Suprapubic skin (tissue), 4 donors: ENCODE data around the gene FEN1. TPM values are rescaled to one million over a fixed set of nuclear protein-coding genes. Genes with fewer than 3 reads are reported as not detected.
A peak's percentile ranks its signal among the peaks of the same experiment; 100 is the strongest.

Source experiments
- DNase-seq, 2 donors: peaks; one replicate each; pipeline ENCODE4 v3.0.0-alpha.2; 2019; ENCODE audit warnings: low spot score in 2 of 2
- H3K27ac ChIP-seq: fragments of 200-600 bp; sonication (generic); one replicate; pipeline ENCODE4 v1.5.1; 2019
- H3K27me3 ChIP-seq: fragments of 200-600 bp; sonication (generic); one replicate; pipeline ENCODE4 v1.5.1; 2019
- H3K36me3 ChIP-seq: fragments of 200-600 bp; sonication (generic); one replicate; pipeline ENCODE4 v1.5.1; 2019
- H3K4me1 ChIP-seq: fragments of 200-600 bp; sonication (generic); one replicate; pipeline ENCODE4 v1.5.1; 2019
- H3K4me3 ChIP-seq: fragments of 200-600 bp; sonication (generic); one replicate; pipeline ENCODE4 v1.5.1; 2019; ENCODE audit warnings: mild to moderate bottlenecking
- H3K9me3 ChIP-seq: fragments of 200-600 bp; sonication (generic); one replicate; pipeline ENCODE4 v1.5.1; 2019
- EP300 ChIP-seq: sonication (generic); formaldehyde crosslinking; IDR thresholded peaks from one replicate; pipeline ENCODE4 v1.6.1; 2017; ENCODE audit warnings: antibody characterized with exemption
- POLR2A ChIP-seq, 2 donors: fragments of 450-650 bp; IDR thresholded peaks; one replicate each; pipeline ENCODE4 v1.6.1; 2017; ENCODE audit warnings: antibody characterized with exemption in 2 of 2, mild to moderate bottlenecking in 2 of 2, moderate library complexity in 2 of 2
- POLR2AphosphoS5 ChIP-seq, 3 donors: sonication (generic); formaldehyde crosslinking; IDR thresholded peaks; one replicate each; pipeline ENCODE4 v1.6.1; 2017; ENCODE audit warnings: antibody characterized with exemption in 3 of 3
- WGBS: methylation state at CpG from one replicate; pipeline ENCODE4 v1.1.5; 2018; 5-methylcytosine and 5-hydroxymethylcytosine counted together
- total RNA-seq, 4 donors: library from RNA; depleted of rRNA; stranded (reverse); fragments of >200 nt; gene quantifications; one replicate each; pipeline ENCODE4 v1.1.0, GENCODE V29; 2016
- TF ChIP-seq, protein P1 (sequence below), 2 donors: fragments of 200-600 bp in 1 of 2; fragments of 450-650 bp in 1 of 2; sonication (generic) in 1 of 2; IDR thresholded peaks; one replicate each; pipeline ENCODE4 v1.5.1; 2016 to 2019; ENCODE audit warnings: antibody characterized with exemption in 2 of 2, mild to moderate bottlenecking in 1 of 2, moderate library complexity in 1 of 2

The FEN1 gene
- total RNA-seq, 4 donors from 2014 or later = 6.9 to 14.0 (median 9.2) TPM

DNA sequence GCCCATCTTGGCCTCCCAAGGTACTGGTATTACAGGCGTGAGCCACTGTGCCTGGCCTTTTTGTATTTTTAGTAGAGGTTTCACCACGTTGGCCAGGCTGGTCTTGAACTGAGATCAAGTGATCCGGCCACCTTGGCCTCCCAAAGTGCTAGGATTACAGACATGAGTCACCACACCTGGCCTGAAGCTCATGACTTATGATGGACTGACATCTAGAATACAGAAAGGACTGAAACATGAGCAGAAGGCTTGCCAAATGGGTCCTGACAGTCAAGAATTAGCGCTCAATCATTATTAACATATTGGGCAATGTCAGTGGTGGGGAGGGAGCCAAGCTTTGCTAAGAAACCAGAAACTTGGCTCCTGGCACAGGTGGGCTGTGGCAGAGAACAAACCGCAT, 19.1 kb downstream of the FEN1 start:
- H3K27ac ChIP-seq = no peak overlapping the region
- no peaks in the 10 kb centered on the region for H3K9me3 ChIP-seq
- no peak for DNase-seq
- peaks cover 7% of the 10 kb centered on the region for H3K36me3 ChIP-seq
- H3K4me1 ChIP-seq = peaks cover 24% of the 10 kb centered on the region
- peaks cover 14% of the 10 kb centered on the region for H3K27me3 ChIP-seq
- no peak overlapping the region for H3K4me3 ChIP-seq
- WGBS = 75% methylated on average over 5 of the region's 5 CpGs
- TF ChIP-seq POLR2A (IDR thresholded peaks at IDR 0.05) = no peak
- no peak for TF ChIP-seq EP300
- TF ChIP-seq POLR2AphosphoS5 (IDR thresholded peaks at IDR 0.05) = no peak
- TF ChIP-seq, protein P1, sequence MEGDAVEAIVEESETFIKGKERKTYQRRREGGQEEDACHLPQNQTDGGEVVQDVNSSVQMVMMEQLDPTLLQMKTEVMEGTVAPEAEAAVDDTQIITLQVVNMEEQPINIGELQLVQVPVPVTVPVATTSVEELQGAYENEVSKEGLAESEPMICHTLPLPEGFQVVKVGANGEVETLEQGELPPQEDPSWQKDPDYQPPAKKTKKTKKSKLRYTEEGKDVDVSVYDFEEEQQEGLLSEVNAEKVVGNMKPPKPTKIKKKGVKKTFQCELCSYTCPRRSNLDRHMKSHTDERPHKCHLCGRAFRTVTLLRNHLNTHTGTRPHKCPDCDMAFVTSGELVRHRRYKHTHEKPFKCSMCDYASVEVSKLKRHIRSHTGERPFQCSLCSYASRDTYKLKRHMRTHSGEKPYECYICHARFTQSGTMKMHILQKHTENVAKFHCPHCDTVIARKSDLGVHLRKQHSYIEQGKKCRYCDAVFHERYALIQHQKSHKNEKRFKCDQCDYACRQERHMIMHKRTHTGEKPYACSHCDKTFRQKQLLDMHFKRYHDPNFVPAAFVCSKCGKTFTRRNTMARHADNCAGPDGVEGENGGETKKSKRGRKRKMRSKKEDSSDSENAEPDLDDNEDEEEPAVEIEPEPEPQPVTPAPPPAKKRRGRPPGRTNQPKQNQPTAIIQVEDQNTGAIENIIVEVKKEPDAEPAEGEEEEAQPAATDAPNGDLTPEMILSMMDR (IDR thresholded peaks at IDR 0.05) = no peak

DNA sequence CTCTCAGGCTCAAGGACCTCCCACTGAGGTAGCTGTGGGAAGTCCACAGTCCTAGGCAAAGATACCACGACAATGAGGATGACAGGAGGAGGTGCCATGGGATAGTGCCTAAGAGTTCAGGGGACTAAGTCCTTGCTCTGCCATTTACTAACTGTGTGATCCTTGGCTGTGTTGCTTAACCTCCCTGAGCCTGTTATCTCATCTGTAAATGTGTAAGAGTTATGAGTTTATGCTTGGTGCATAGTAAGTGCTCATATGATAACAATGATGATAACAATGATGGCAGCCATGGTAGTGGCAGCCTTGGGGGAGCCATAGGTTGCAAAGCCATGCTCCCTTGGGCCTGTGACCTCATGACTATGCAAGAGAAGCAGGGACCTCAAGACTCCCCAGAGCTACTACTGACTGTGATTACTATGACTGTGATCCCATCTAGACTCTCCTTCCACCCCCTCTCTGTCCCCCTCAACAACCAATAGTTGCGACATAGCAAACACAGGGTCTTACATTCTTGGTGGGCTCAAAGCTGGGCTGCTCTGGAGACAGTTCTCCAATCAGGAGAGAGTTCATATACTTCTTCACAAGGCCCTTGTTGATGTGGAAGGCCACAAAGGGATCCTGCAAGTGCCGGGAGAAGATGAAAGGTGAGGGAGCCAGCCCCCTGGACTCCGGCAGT, 20.2 kb downstream of the FEN1 start:
- WGBS = 89% methylated on average over 4 of the region's 4 CpGs
- Histone ChIP-seq H3K36me3 (peaks cover 7% of the 10 kb centered on the region), H3K27ac (no peak overlapping the region), H3K4me3 (no peak overlapping the region), H3K4me1 (peaks cover 32% of the 10 kb centered on the region), H3K27me3 (peaks cover 21% of the 10 kb centered on the region), H3K9me3 (no peaks in the 10 kb centered on the region)
- no peak for TF ChIP-seq EP300
- TF ChIP-seq, protein P1 (IDR thresholded peaks at IDR 0.05) = no peak
- TF ChIP-seq POLR2AphosphoS5 (IDR thresholded peaks at IDR 0.05) = no peak
- TF ChIP-seq POLR2A (IDR thresholded peaks at IDR 0.05) = no peak
- DNase-seq = no peak

DNA sequence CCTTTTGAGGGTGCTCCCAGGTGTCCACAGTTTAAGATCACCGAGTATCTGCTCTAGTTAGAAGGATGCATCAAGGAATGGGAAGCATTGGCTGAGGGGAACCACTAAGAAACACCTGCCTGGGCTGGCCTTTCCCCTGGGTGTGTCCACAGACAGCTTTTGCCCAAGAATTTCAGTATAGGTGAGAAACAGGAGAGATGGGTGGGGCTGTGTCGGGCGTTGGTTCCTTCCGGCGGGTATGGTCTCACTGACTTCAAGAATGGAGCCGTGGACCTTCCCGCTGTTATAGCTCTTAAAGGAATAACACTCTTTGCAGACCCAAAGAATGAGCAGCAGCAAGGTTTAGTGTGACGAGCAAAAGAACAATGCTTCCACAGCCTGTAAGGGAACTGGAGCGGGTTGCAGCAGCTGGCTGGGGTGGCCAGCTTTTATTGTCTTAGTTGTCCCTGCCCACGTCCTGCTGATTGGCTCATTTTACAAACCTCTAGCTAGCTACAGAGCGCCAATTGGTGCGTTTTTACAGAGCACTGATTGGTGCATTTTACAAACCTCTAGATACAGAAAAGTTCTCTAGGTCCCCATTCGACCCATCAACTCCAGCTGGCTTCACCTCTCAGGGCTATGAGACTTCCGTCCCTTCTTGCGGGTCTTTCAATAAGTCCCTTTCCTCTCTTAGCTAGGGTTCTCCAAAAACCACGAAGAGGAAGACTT, 21.7 kb downstream of the FEN1 start:
- WGBS = 61% methylated on average over 15 of the region's 16 CpGs
- no peak for DNase-seq

DNA sequence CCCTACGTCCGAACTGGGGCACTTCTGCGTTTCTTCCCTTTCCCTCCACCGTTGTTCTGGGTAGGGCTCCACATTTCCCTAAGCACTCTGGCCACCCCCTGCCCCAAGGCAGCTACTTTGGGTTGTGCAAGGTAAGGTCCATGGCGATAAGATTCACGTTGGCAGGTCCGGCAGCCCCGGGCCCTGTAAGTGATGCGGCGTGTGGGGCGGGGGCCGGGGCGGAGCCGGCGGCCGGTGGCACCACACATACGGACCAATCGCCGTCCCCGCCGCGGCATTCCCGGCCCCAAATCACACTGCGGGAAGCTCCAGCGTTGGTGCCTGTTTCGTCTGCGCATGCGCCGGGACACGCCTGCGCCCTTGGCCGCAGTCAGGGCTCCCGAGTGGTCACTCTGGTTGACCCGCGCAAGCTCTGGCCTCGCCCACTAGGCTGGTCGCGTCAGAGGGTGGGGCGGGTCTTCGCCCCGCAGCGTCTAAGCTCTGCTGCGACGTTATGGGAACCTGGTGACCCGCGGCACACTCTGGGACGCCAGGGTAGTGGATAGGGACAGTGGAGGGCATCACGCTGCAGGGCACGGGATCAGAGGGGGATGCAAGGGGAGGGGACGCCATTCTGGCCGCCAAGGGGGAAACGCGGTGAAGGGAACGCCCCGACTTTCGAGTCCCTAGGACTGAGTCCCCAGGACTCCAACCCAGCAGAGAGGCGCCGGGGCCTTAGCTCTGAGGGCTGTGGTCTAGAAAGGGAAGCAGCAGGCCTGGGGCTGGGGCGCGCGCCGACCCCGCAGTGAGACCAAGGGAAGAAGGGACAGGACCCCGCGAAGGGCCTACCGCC, 22.5 kb downstream of the FEN1 start:
- H3K4me3 ChIP-seq = peak overlapping the region; percentile 64
- peak overlapping the region; percentile 89 for H3K27ac ChIP-seq
- H3K4me1 ChIP-seq = peaks cover 32% of the 10 kb centered on the region
- peaks cover 4% of the 10 kb centered on the region for H3K36me3 ChIP-seq
- no peaks in the 10 kb centered on the region for H3K9me3 ChIP-seq
- under 1% methylated on average over 43 of the region's 66 CpGs for WGBS
- H3K27me3 ChIP-seq = peaks cover 21% of the 10 kb centered on the region
- DNase-seq = peak; percentile 96 to 97
- TF ChIP-seq POLR2AphosphoS5 (IDR thresholded peaks at IDR 0.05) (peak in 2 of 3 donors; percentile 21 to 71), EP300 (no peak), POLR2A (IDR thresholded peaks at IDR 0.05) (peak; percentile 69 to 73)

More for the DNA sequence above, 21.7 kb downstream of the FEN1 start:
- Histone ChIP-seq H3K4me1 (peaks cover 32% of the 10 kb centered on the region), H3K9me3 (no peaks in the 10 kb centered on the region), H3K27me3 (peaks cover 21% of the 10 kb centered on the region), H3K27ac (peak overlapping the region; percentile 89), H3K36me3 (peaks cover 7% of the 10 kb centered on the region), H3K4me3 (peak overlapping the region; percentile 64)
- TF ChIP-seq EP300 (no peak), POLR2AphosphoS5 (IDR thresholded peaks at IDR 0.05) (no peak), POLR2A (IDR thresholded peaks at IDR 0.05) (no peak)
- TF ChIP-seq, protein P1 (IDR thresholded peaks at IDR 0.05) = no peak

DNA sequence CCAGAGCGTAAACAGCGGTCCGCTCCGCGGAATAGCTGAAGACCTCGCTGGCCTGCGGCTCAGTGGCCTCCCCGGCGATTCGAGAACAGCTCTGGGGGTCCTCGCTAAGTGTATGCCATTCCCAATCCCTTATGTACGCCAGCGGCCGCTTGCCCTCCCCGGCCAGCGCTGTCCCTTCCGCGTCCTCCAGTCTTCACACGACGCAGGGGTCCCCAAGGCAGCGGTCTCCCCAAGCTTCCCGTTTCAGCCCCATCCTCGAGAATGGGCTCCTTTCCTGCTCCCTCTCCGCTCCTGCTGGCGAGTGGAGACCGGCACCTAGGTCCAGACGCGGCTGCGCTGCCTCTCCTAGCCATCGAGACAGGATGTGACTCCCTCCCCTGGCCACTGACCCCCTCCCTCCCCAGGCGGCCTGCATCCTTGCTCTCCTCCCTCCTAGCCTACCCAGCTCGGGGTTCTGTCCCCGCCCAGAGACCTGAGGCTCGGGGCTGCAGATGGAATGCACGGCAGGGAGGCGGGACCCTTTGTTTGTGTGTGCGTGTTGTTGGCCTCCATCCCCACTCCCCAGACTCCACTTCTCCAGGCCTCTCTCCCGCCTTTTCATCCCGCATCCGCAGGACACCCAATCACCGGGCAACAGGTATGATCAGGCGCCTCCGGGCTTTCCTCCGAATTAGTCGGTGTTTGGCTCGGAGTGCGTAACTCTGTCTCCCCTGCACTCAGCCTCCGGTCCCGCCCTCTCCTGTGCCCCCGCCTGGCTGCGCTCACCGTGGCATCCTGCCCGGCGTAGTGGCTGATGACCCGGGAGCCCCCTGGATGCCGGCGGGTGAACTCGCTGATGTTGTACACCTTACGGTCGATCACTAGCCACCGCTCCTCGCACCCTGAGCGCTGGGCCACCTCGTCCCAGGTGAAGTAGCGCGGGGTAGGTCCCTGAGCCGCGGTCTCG, 23.4 kb downstream of the FEN1 start:
- 1% methylated on average over 45 of the region's 69 CpGs for WGBS
- peaks cover 40% of the 10 kb centered on the region for H3K4me1 ChIP-seq

More for the DNA sequence above, 23.4 kb downstream of the FEN1 start:
- H3K27me3 ChIP-seq = peaks cover 21% of the 10 kb centered on the region
- peak overlapping the region; percentile 89 for H3K27ac ChIP-seq
- TF ChIP-seq EP300 = no peak
- TF ChIP-seq POLR2AphosphoS5 (IDR thresholded peaks at IDR 0.05) = no peak
- TF ChIP-seq, protein P1 (IDR thresholded peaks at IDR 0.05) = no peak
- TF ChIP-seq POLR2A (IDR thresholded peaks at IDR 0.05) = no peak
- peaks cover under 1% of the 10 kb centered on the region for H3K36me3 ChIP-seq
- H3K4me3 ChIP-seq = peak overlapping the region; percentile 64
- DNase-seq = peak in 1 of 2 donors; percentile 84
- H3K9me3 ChIP-seq = no peaks in the 10 kb centered on the region
